HFFc6 (cell line): ENCODE measurements around the gene STEAP3. TPM values are rescaled to one million over a fixed set of nuclear protein-coding genes. Genes with fewer than 3 reads are reported as not detected.

Experiments
- DNase-seq: peaks from one replicate; pipeline ENCODE4 v3.0.0-alpha.2; 2018
- H3K27ac Mint-ChIP-seq: 2 replicates; pipeline ENCODE4 v1.8.0; 2020; ENCODE audit warnings: mild to moderate bottlenecking, mixed read lengths
- H3K27me3 Mint-ChIP-seq: 2 replicates; pipeline ENCODE4 v1.8.0; 2021; ENCODE audit warnings: mild to moderate bottlenecking, moderate library complexity, mixed read lengths; ENCODE audit not compliant: insufficient read depth
- H3K36me3 Mint-ChIP-seq: 2 replicates; pipeline ENCODE4 v1.8.0; 2021; ENCODE audit warnings: low read depth, mixed read lengths
- H3K4me1 Mint-ChIP-seq: 2 replicates; pipeline ENCODE4 v1.8.0; 2020; ENCODE audit warnings: low read depth, mixed read lengths
- H3K4me3 Mint-ChIP-seq: 2 replicates; pipeline ENCODE4 v1.8.0; 2020; ENCODE audit warnings: mild to moderate bottlenecking, moderate library complexity, mixed read lengths
- H3K9me3 Mint-ChIP-seq: 2 replicates; pipeline ENCODE4 v1.8.0; 2020; ENCODE audit warnings: mild to moderate bottlenecking, mixed read lengths
- CTCF ChIP-seq: fragments of 200-600 bp; sonication (generic); IDR thresholded peaks from 2 replicates; pipeline ENCODE4 v1.5.0; 2021; ENCODE audit warnings: antibody characterized with exemption, mild to moderate bottlenecking
- total RNA-seq, 6 experiments: library from RNA; stranded (reverse); fragmentation: NEBNext Ultra II Directional; extraction: Animal tissue kit (Norgen Biotek cat#: 25700); gene quantifications; 2 replicates in 1 of 6; 3 replicates in 5 of 6; pipeline ENCODE4 v1.2.3, GENCODE V29; 2021

STEAP3 gene
- total RNA-seq, 6 experiments from 2014 or later = 20.7 to 37.3 (median 30.9) TPM

GRCh38 chr2:119222863-119223520, 642 bp upstream of the STEAP3 start:
- Mint-ChIP-seq H3K27ac (no peak overlapping the region), H3K9me3 (no peaks in the 10 kb centered on the region), H3K27me3 (peaks cover 11% of the 10 kb centered on the region), H3K4me3 (peak overlapping the region; percentile 52), H3K4me1 (peaks cover 31% of the 10 kb centered on the region), H3K36me3 (no peaks in the 10 kb centered on the region)
- TF ChIP-seq CTCF = no peak
- no peak for DNase-seq

DNA sequence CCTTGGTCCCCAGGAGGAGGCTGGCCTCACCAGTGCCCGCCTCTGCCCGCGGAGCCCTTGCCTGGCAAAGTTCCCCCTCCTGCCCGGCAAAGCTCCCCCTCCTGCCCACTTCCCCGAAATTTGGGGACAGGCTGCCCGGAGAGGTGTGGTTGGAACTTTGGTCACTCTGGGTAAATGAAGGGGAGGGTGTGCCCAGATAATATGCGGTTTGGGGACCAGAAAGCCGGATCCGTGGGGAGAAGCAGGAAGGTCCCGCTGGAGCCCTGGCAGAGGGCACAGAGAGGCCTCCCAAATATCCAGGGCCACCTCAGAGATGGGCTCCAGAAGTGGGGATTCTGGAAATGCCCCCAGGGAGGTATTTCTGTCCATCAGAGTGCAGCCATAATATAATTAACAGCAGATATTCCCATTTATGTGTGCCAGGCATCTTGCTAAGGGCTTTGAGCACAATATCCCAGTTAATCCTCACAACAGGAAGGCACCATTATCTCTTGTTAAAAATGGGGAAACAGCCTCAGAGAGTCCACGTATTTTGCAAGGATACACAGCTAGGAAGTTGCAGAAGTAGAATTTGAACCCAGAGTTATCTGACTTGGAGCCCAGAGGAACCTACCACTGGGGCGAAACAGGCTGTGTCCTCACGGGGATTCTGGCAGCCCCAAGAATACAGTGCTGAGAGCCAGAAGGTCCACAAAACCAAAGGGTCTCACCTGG, 914 bp downstream of the STEAP3 start:
- no peaks in the 10 kb centered on the region for H3K9me3 Mint-ChIP-seq
- H3K27ac Mint-ChIP-seq = no peak overlapping the region
- no peaks in the 10 kb centered on the region for H3K36me3 Mint-ChIP-seq
- H3K4me3 Mint-ChIP-seq = peak overlapping the region; percentile 80
- peaks cover 22% of the 10 kb centered on the region for H3K4me1 Mint-ChIP-seq
- peaks cover 11% of the 10 kb centered on the region for H3K27me3 Mint-ChIP-seq
- no peak for DNase-seq
- TF ChIP-seq CTCF = no peak

DNA sequence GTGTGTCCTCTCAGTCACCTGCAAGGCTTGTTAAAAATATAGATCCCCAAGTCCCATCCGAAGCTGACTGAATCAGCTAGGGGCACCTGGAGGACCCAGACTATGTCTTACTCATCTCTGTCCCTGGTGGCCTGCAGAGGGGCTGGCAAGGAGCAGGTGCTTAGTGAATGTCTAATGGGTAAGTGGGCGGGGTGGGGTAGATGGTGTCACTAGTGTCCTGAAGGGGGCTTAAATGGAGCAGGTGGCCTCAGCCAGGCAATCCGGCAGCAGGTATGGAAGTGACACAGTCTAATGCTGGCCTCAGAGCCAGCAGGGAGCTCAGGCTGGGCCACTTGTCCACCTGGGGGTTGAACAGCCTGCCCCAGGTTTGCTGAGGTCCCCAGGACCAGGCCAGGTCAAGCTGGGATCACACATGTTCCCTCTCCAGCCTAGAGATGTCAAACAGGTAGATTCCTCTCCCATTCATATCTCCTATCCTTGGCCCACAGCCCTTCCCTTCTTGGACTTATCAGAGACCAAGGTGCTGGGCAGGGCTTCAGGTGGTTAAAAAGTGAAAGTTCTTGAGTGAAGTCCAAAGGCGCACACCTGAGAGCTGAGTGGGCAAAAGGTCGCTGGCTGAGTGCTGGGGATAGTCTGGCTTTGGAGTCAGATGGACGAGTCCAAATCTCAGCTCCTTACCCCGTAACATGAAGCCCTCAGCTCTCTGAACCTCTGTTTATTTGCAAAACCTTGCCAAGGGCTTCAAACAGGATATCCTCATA, 1.7 kb downstream of the STEAP3 start:
- no peak for DNase-seq
- TF ChIP-seq CTCF = no peak; the same call in 1 of the 2 replicates
- no peaks in the 10 kb centered on the region for H3K36me3 Mint-ChIP-seq
- H3K4me1 Mint-ChIP-seq = peaks cover 21% of the 10 kb centered on the region
- H3K4me3 Mint-ChIP-seq = no peak overlapping the region
- peaks cover 11% of the 10 kb centered on the region for H3K27me3 Mint-ChIP-seq
- no peak overlapping the region for H3K27ac Mint-ChIP-seq
- H3K9me3 Mint-ChIP-seq = no peaks in the 10 kb centered on the region

DNA sequence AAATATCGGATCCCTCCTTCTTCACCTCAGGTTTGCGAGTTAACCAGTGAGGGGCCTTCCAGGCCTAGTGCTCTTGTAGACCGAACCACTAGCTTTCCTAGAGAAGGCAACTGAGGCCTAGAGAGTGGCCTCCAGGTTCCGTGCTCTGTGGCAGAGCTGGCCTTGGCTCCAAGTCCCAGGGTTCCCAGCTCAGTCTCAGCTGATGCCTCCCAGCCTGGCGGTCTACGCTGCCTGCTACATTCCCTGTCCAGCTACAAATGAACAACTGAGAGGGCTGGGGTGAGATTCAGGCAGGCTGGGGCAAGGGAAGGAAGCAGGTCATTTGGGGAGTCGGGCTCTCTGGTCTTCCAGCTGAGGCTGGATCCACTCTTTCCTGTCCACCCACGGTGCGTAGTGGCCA, 2.3 kb downstream of the STEAP3 start:
- no peak for DNase-seq
- TF ChIP-seq CTCF = no peak
- Mint-ChIP-seq H3K4me3 (no peak overlapping the region), H3K9me3 (no peaks in the 10 kb centered on the region), H3K27ac (no peak overlapping the region), H3K36me3 (no peaks in the 10 kb centered on the region), H3K27me3 (peaks cover 11% of the 10 kb centered on the region), H3K4me1 (peaks cover 28% of the 10 kb centered on the region)

GRCh38 chr2:119227346-119227745, 3.7 kb downstream of the STEAP3 start:
- no peak for DNase-seq
- H3K4me3 Mint-ChIP-seq = no peak overlapping the region
- H3K36me3 Mint-ChIP-seq = no peaks in the 10 kb centered on the region
- peaks cover 42% of the 10 kb centered on the region for H3K4me1 Mint-ChIP-seq
- H3K9me3 Mint-ChIP-seq = no peaks in the 10 kb centered on the region
- no peak for TF ChIP-seq CTCF
- H3K27ac Mint-ChIP-seq = no peak overlapping the region
- H3K27me3 Mint-ChIP-seq = no peaks in the 10 kb centered on the region; the same call in 1 of the 2 replicates
